ENCODE data around the gene SREK1.

DNA sequence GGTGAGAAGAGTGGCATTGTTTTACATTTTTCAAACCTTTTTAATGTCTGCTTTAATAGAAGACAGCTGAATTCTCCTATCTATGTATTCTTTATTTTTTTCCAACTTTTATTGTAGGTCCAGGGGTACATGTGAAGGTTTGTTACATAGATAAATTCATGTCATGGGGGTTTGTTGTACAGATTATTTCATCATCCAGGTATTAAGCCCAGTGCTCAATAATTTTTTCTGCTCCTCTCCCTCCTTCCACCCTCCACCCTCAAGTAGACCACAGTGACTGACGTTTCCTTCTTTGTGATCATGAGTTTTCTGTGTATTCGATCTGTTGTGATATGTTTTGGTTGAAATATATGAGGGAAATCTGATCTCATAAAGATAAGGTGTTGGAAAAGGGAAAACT is 1.7 kb upstream of the SREK1 start:
- no peak for TF ChIP-seq POLR2A (IDR thresholded peaks at IDR 0.05)
- no peak for TF ChIP-seq CTCF (IDR thresholded peaks at IDR 0.05)

Measured in body of pancreas (tissue), 4 donors.